Suprapubic skin (tissue), 4 donors: Measurements from ENCODE around the gene LRRC38. TPM values are rescaled to one million over a fixed set of nuclear protein-coding genes. Genes with fewer than 3 reads are reported as not detected.

ENCODE experiments used
- DNase-seq, 2 donors: peaks; one replicate each; pipeline ENCODE4 v3.0.0-alpha.2; 2019; ENCODE audit warnings: low spot score in 2 of 2
- H3K27ac ChIP-seq: fragments of 200-600 bp; sonication (generic); one replicate; pipeline ENCODE4 v1.5.1; 2019
- H3K27me3 ChIP-seq: fragments of 200-600 bp; sonication (generic); one replicate; pipeline ENCODE4 v1.5.1; 2019
- H3K36me3 ChIP-seq: fragments of 200-600 bp; sonication (generic); one replicate; pipeline ENCODE4 v1.5.1; 2019
- H3K4me1 ChIP-seq: fragments of 200-600 bp; sonication (generic); one replicate; pipeline ENCODE4 v1.5.1; 2019
- H3K4me3 ChIP-seq: fragments of 200-600 bp; sonication (generic); one replicate; pipeline ENCODE4 v1.5.1; 2019; ENCODE audit warnings: mild to moderate bottlenecking
- H3K9me3 ChIP-seq: fragments of 200-600 bp; sonication (generic); one replicate; pipeline ENCODE4 v1.5.1; 2019
- EP300 ChIP-seq: sonication (generic); formaldehyde crosslinking; IDR thresholded peaks from one replicate; pipeline ENCODE4 v1.6.1; 2017; ENCODE audit warnings: antibody characterized with exemption
- POLR2A ChIP-seq, 2 donors: fragments of 450-650 bp; IDR thresholded peaks; one replicate each; pipeline ENCODE4 v1.6.1; 2017; ENCODE audit warnings: antibody characterized with exemption in 2 of 2, mild to moderate bottlenecking in 2 of 2, moderate library complexity in 2 of 2
- POLR2AphosphoS5 ChIP-seq, 3 donors: sonication (generic); formaldehyde crosslinking; IDR thresholded peaks; one replicate each; pipeline ENCODE4 v1.6.1; 2017; ENCODE audit warnings: antibody characterized with exemption in 3 of 3
- WGBS: methylation state at CpG from one replicate; pipeline ENCODE4 v1.1.5; 2018; 5-methylcytosine and 5-hydroxymethylcytosine counted together
- total RNA-seq, 4 donors: library from RNA; depleted of rRNA; stranded (reverse); fragments of >200 nt; gene quantifications; one replicate each; pipeline ENCODE4 v1.1.0, GENCODE V29; 2016
- TF ChIP-seq, protein P1 (sequence below), 2 donors: fragments of 200-600 bp in 1 of 2; fragments of 450-650 bp in 1 of 2; sonication (generic) in 1 of 2; IDR thresholded peaks; one replicate each; pipeline ENCODE4 v1.5.1; 2016 to 2019; ENCODE audit warnings: antibody characterized with exemption in 2 of 2, mild to moderate bottlenecking in 1 of 2, moderate library complexity in 1 of 2

Gene LRRC38
- total RNA-seq, 4 donors from 2014 or later = 0.45 to 6.3 (median 3.1) TPM

DNA sequence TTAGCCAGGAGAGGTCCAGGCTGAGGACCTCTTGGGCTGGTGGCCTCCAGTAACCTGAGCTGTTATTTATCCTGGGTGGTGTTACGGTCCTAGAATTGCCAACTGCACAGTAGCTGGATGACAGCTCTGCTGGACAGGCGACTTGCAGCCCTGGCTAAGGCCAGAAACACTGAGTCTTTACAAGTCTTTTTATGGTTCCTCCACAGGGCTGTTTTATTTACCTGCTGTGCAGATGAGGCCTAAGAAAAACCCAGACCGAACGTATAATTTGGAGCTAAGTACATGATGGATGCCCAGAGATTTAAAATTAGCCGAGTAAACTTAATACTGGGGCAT, 30.4 kb upstream of the LRRC38 start:
- 70% methylated on average over 5 of the region's 5 CpGs for WGBS
- H3K27ac ChIP-seq = no peak overlapping the region
- no peaks in the 10 kb centered on the region for H3K27me3 ChIP-seq

GRCh38 chr1:13543451-13544220, 29.8 kb upstream of the LRRC38 start:
- 41% methylated on average over 20 of the region's 20 CpGs for WGBS
- TF ChIP-seq, protein P1, sequence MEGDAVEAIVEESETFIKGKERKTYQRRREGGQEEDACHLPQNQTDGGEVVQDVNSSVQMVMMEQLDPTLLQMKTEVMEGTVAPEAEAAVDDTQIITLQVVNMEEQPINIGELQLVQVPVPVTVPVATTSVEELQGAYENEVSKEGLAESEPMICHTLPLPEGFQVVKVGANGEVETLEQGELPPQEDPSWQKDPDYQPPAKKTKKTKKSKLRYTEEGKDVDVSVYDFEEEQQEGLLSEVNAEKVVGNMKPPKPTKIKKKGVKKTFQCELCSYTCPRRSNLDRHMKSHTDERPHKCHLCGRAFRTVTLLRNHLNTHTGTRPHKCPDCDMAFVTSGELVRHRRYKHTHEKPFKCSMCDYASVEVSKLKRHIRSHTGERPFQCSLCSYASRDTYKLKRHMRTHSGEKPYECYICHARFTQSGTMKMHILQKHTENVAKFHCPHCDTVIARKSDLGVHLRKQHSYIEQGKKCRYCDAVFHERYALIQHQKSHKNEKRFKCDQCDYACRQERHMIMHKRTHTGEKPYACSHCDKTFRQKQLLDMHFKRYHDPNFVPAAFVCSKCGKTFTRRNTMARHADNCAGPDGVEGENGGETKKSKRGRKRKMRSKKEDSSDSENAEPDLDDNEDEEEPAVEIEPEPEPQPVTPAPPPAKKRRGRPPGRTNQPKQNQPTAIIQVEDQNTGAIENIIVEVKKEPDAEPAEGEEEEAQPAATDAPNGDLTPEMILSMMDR (IDR thresholded peaks at IDR 0.05) = peak; percentile 30 to 50
- no peak for TF ChIP-seq EP300
- TF ChIP-seq POLR2AphosphoS5 (IDR thresholded peaks at IDR 0.05) = peak in 2 of 3 donors; percentile 62 to 65

More for the DNA sequence above, 30.4 kb upstream of the LRRC38 start:
- no peaks in the 10 kb centered on the region for H3K36me3 ChIP-seq
- H3K9me3 ChIP-seq = no peaks in the 10 kb centered on the region
- no peak overlapping the region for H3K4me3 ChIP-seq
- TF ChIP-seq POLR2A (IDR thresholded peaks at IDR 0.05) (no peak), EP300 (no peak), POLR2AphosphoS5 (IDR thresholded peaks at IDR 0.05) (no peak)
- TF ChIP-seq, protein P1 (IDR thresholded peaks at IDR 0.05) = no peak
- DNase-seq = no peak
- H3K4me1 ChIP-seq = peaks cover 11% of the 10 kb centered on the region

DNA sequence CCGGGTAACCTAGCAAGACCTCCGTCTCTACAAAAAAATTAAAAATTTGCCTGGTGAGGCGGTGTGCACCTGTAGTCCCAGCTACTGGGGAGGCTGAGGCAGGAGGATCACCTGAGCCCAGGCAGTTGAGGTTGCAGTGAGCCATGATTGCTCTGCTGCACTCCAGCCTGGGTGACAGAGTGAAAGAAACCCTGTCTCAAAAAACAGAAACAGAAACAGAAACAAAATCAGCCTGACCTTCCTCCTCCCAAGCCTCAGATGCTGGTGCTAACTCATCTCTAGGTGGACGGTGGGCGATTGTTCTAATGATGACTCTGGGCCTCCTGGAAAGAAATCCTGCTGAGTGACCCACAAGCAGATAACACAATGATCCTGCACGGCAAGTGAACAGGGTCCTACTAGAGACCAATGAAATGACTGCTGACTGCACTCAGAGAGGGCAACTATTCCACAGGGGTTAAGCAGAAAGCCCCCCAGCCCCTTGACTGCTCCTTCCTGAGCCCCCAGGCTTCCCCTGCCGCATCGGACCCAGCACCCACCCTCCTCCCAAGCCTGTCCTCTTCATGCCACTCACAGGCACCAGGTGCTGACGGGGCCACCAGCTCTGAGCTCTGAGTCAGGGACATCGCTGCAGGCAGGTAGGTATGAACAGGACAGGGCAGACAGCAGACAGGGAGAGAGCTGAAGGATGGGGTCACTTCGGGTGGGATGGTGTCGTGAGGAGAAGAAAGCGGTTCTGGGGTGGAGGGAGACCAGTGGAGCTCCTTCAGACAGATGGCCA, 27.8 kb upstream of the LRRC38 start:
- no peak for TF ChIP-seq POLR2A (IDR thresholded peaks at IDR 0.05)
- TF ChIP-seq EP300 = no peak
- TF ChIP-seq, protein P1 (IDR thresholded peaks at IDR 0.05) = no peak
- Histone ChIP-seq H3K27ac (no peak overlapping the region), H3K9me3 (no peaks in the 10 kb centered on the region), H3K4me3 (no peak overlapping the region), H3K36me3 (no peaks in the 10 kb centered on the region), H3K4me1 (peaks cover 11% of the 10 kb centered on the region), H3K27me3 (no peaks in the 10 kb centered on the region)
- DNase-seq = no peak
- WGBS = 92% methylated on average over 13 of the region's 13 CpGs

More at GRCh38 chr1:13543451-13544220, 29.8 kb upstream of the LRRC38 start:
- H3K4me3 ChIP-seq = no peak overlapping the region
- H3K9me3 ChIP-seq = no peaks in the 10 kb centered on the region
- peak overlapping the region; percentile 37 for H3K27ac ChIP-seq
- peak; percentile 79 to 80 for DNase-seq
- no peaks in the 10 kb centered on the region for H3K36me3 ChIP-seq
- H3K27me3 ChIP-seq = no peaks in the 10 kb centered on the region
- peaks cover 11% of the 10 kb centered on the region for H3K4me1 ChIP-seq

DNA sequence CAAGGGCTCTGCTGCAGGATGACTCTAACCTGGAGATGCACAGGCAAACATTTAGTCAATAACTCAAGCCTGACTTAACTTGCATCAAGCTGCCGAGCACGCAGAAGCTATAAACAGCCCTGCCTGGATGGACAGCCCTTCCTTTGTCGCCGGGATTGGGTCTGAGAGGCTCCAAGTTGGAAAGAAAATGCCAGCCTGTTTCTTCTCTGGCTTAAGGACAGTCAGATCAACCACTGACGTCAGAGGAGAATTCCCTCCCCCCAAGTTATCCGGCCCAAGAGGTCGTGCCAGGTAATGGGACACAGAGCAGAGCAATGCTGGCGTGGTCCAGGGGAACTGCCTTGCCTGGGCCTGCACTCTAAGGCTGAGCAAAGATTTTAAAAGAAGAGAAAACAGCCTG, 27.1 kb upstream of the LRRC38 start:
- Histone ChIP-seq H3K27ac (no peak overlapping the region), H3K9me3 (no peaks in the 10 kb centered on the region), H3K36me3 (no peaks in the 10 kb centered on the region), H3K27me3 (no peaks in the 10 kb centered on the region), H3K4me1 (peaks cover 11% of the 10 kb centered on the region), H3K4me3 (no peak overlapping the region)
- 38% methylated on average over 8 of the region's 8 CpGs for WGBS
- no peak for DNase-seq
- TF ChIP-seq, protein P1 (IDR thresholded peaks at IDR 0.05) = no peak
- TF ChIP-seq EP300 (no peak), POLR2AphosphoS5 (IDR thresholded peaks at IDR 0.05) (no peak), POLR2A (IDR thresholded peaks at IDR 0.05) (no peak)

DNA sequence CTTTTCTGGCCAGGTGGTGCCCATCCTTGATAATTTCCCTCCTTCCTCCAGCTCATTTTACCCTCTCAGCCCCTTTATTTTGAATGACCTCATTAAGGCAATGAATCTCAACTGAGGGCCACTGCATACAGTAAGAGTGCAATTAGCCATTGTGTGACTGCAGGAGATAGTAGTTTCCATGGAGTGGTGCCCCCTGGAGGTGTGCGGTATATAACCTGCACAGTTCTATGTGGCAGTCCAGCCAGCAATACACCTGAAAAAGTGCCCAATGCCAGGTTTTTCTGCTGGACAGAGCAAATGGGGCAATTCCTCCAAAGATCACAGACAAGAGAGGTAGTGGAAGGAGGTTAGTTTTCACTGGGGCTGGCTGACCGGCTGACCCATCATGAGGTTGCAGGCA, 25.9 kb upstream of the LRRC38 start:
- Histone ChIP-seq H3K4me1 (peaks cover 11% of the 10 kb centered on the region), H3K9me3 (no peaks in the 10 kb centered on the region), H3K27ac (no peak overlapping the region), H3K27me3 (no peaks in the 10 kb centered on the region), H3K4me3 (no peak overlapping the region), H3K36me3 (no peaks in the 10 kb centered on the region)
- TF ChIP-seq, protein P1 (IDR thresholded peaks at IDR 0.05) = no peak
- TF ChIP-seq POLR2AphosphoS5 (IDR thresholded peaks at IDR 0.05) (no peak), POLR2A (IDR thresholded peaks at IDR 0.05) (no peak), EP300 (no peak)
- DNase-seq = no peak
- WGBS = 94% methylated on average over 2 of the region's 2 CpGs
